HCT116 (cell line): ENCODE measurements around the gene PHC3. TPM values are rescaled to one million over a fixed set of nuclear protein-coding genes. Genes with fewer than 3 reads are reported as not detected.

Experiments used
- ATAC-seq: fragments of 200-7000 bp; cut with Tn5 transposase; 2 replicates; pipeline ENCODE4 v1.9.1; 2020; ENCODE audit warnings: mild to moderate bottlenecking, moderate library complexity
- BruUV-seq: library from RNA; stranded (reverse); fragments of 400-500 nt; replicated peaks from 2 replicates; lab custom pipeline; 2021; lab: Mats Ljungman, UMichigan
- CTCF ChIA-PET: fragments of 300-600 bp; sonication (Branson Sonifier 250); formaldehyde crosslinking; loops from one replicate; lab custom pipeline; 2021; ENCODE audit warnings: antibody characterized with exemption; lab: Charles Lee
- POLR2A ChIA-PET: fragments of 300-600, 350-600 bp; sonication (Branson Sonifier 250); formaldehyde crosslinking; loops from one replicate; lab custom pipeline; 2021; ENCODE audit warnings: antibody characterized with exemption; lab: Charles Lee
- RAD21 ChIA-PET, 2 experiments: fragments of 300-600 bp; sonication (Branson Sonifier 250); formaldehyde crosslinking; loops; one replicate each; lab custom pipeline; 2023; ENCODE audit warnings: low total read pairs in 2 of 2; ENCODE audit not compliant: uncharacterized antibody in 2 of 2, unreplicated experiment in 2 of 2, low non-redundant PET in 1 of 2; lab: Charles Lee
- DNase-seq: peaks from one replicate; pipeline ENCODE4 v3.0.0-alpha.2; 2010; ENCODE audit warnings: low read depth, low spot score
- H2AFZ ChIP-seq: fragments of 200-600 bp; shearing (Covaris generic), sonication (generic); 2 replicates; pipeline ENCODE4 v1.6.1; 2017; ENCODE audit warnings: low read depth, mixed run types, mixed read lengths, antibody characterized with exemption, low read length; ENCODE audit not compliant: poor library complexity, severe bottlenecking
- H3K27ac ChIP-seq: 2 replicates; pipeline ENCODE4 v1.5.1; 2012; ENCODE audit warnings: low read depth, low read length
- H3K27me3 ChIP-seq: fragments of 200-600 bp; sonication (generic); 2 replicates; pipeline ENCODE4 v1.6.1; 2016; ENCODE audit warnings: mixed run types, low read length, mixed read lengths; ENCODE audit not compliant: insufficient read depth
- H3K36me3 ChIP-seq, 2 experiments: fragments of 200-500 bp in 1 of 2; fragments of 200-600 bp in 1 of 2; sonication (Bioruptor generic) in 1 of 2; sonication (generic) in 1 of 2; 2 replicates each; pipeline versions ENCODE4 v1.5.1 to v1.6.1; 2014 to 2016; ENCODE audit warnings: low read length in 2 of 2, inconsistent platforms in 1 of 2, mixed read lengths in 1 of 2, mixed run types in 1 of 2; ENCODE audit not compliant: insufficient read depth in 2 of 2, control insufficient read depth in 1 of 2
- H3K4me1 ChIP-seq, 2 experiments: fragments of 200-600 bp in 1 of 2; sonication (generic) in 1 of 2; 2 replicates each; pipeline versions ENCODE4 v1.5.1 to v1.6.1; 2012 to 2017; ENCODE audit warnings: low read length in 2 of 2, inconsistent platforms in 1 of 2, mild to moderate bottlenecking in 1 of 2, mixed read lengths in 1 of 2, mixed run types in 1 of 2, moderate library complexity in 1 of 2; ENCODE audit not compliant: insufficient read depth in 2 of 2, control insufficient read depth in 1 of 2
- H3K4me2 ChIP-seq: fragments of 200-600 bp; sonication (generic); 2 replicates; pipeline ENCODE4 v1.6.1; 2017; ENCODE audit warnings: mixed run types, low read length, mixed read lengths
- H3K4me3 ChIP-seq, 2 experiments: fragments of 200-600 bp in 1 of 2; sonication (generic) in 1 of 2; replicated peaks in 1 of 2; 2 replicates each; pipeline ENCODE4 v1.5.1; 2011 to 2016; ENCODE audit warnings: low read length in 2 of 2, control low read depth in 1 of 2, low read depth in 1 of 2, mild to moderate bottlenecking in 1 of 2, mixed read lengths in 1 of 2, mixed run types in 1 of 2
- H3K79me2 ChIP-seq: fragments of 200-600 bp; sonication (generic); 2 replicates; pipeline ENCODE4 v1.6.1; 2017; ENCODE audit warnings: mild to moderate bottlenecking, mixed run types, low read length, moderate library complexity, mixed read lengths; ENCODE audit not compliant: insufficient read depth
- H3K9ac ChIP-seq: fragments of 200-600 bp; sonication (generic); 2 replicates; pipeline ENCODE4 v1.6.1; 2016; ENCODE audit warnings: low read length, mixed read lengths
- H3K9me2 ChIP-seq: fragments of 200-600 bp; sonication (generic), shearing (Covaris generic); 2 replicates; pipeline ENCODE4 v1.6.1; 2017; ENCODE audit warnings: mixed run types, mild to moderate bottlenecking, moderate library complexity; ENCODE audit not compliant: insufficient read depth
- H3K9me3 ChIP-seq, 2 experiments: fragments of 200-500 bp in 1 of 2; fragments of 200-600 bp in 1 of 2; sonication (Bioruptor generic) in 1 of 2; sonication (generic) in 1 of 2; 2 replicates each; pipeline ENCODE4 v1.6.1; 2014 to 2017; ENCODE audit warnings: low read length in 2 of 2, mixed read lengths in 2 of 2, inconsistent platforms in 1 of 2, low read depth in 1 of 2, mild to moderate bottlenecking in 1 of 2, mixed run types in 1 of 2, moderate library complexity in 1 of 2; ENCODE audit not compliant: control insufficient read depth in 1 of 2, insufficient read depth in 1 of 2
- H4K20me1 ChIP-seq: fragments of 200-600 bp; sonication (generic), shearing (Covaris generic); 2 replicates; pipeline ENCODE4 v1.6.1; 2017; ENCODE audit warnings: mixed run types, mild to moderate bottlenecking, moderate library complexity; ENCODE audit not compliant: insufficient read depth
- CBX3 ChIP-seq: IDR thresholded peaks from 2 replicates; pipeline ENCODE4 v1.6.1; 2012; ENCODE audit warnings: low read depth
- CEBPB ChIP-seq: IDR thresholded peaks from 2 replicates; pipeline ENCODE4 v1.6.1; 2012; ENCODE audit warnings: low read depth
- EZH2 ChIP-seq: fragments of 200-600 bp; sonication (generic); IDR thresholded peaks from 2 replicates; pipeline ENCODE4 v1.6.1; 2017; ENCODE audit warnings: antibody characterized with exemption, mixed run types
- FOSL1 ChIP-seq: IDR thresholded peaks from 2 replicates; pipeline ENCODE4 v1.6.1; 2012; ENCODE audit warnings: low read depth
- JUND ChIP-seq: IDR thresholded peaks from 2 replicates; pipeline ENCODE4 v1.6.1; 2012
- POLR2A ChIP-seq: IDR thresholded peaks from 2 replicates; pipeline ENCODE4 v1.7.0; 2011; ENCODE audit warnings: borderline replicate concordance; ENCODE audit not compliant: insufficient read depth, insufficient read length; ENCODE audit errors: extremely low read depth
- POLR2AphosphoS5 ChIP-seq: IDR thresholded peaks from 2 replicates; pipeline ENCODE4 v1.6.1; 2011; ENCODE audit warnings: mild to moderate bottlenecking, low read depth, low read length, moderate library complexity
- SIN3A ChIP-seq: IDR thresholded peaks from 2 replicates; pipeline ENCODE4 v1.6.1; 2012; ENCODE audit warnings: low read depth
- SP1 ChIP-seq: IDR thresholded peaks from 2 replicates; pipeline ENCODE4 v1.6.1; 2012; ENCODE audit warnings: low read depth
- SRF ChIP-seq: IDR thresholded peaks from 2 replicates; pipeline ENCODE4 v1.6.1; 2012; ENCODE audit warnings: low read depth
- TCF7L2 ChIP-seq: IDR thresholded peaks from 2 replicates; pipeline ENCODE4 v1.7.0; 2011; ENCODE audit warnings: borderline replicate concordance, inconsistent platforms; ENCODE audit not compliant: insufficient read depth, insufficient read length; ENCODE audit errors: extremely low read depth
- YY1 ChIP-seq: IDR thresholded peaks from 2 replicates; pipeline ENCODE4 v1.6.1; 2011; ENCODE audit warnings: low read length, low read depth, moderate library complexity, mild to moderate bottlenecking; ENCODE audit not compliant: insufficient replicate concordance; ENCODE audit errors: extremely low read depth
- ZFX ChIP-seq: fragments of 450-650 bp; IDR thresholded peaks from 2 replicates; pipeline ENCODE4 v1.6.1; 2017
- intact Hi-C: fragments of 100-400 bp; cut with micrococcal nuclease; formaldehyde crosslinking; loops from 2 replicates; pipeline ENCODE4 v1.10.0; 2022
- total RNA-seq: library from RNA; stranded (reverse); gene quantifications from one replicate; pipeline ENCODE4 v1.2.1, GENCODE V29; 2021; ENCODE audit not compliant: unreplicated experiment
- TF ChIP-seq, protein P1 (sequence below): IDR thresholded peaks from 2 replicates; pipeline ENCODE4 v1.6.1; 2012; ENCODE audit warnings: low read depth
- TF ChIP-seq, protein P2 (sequence below): IDR thresholded peaks from 2 replicates; pipeline ENCODE4 v1.6.1; 2012
- TF ChIP-seq, protein P3 (sequence below): IDR thresholded peaks from 2 replicates; pipeline ENCODE4 v1.6.1; 2011; ENCODE audit warnings: mild to moderate bottlenecking, low read length, moderate library complexity; ENCODE audit not compliant: insufficient replicate concordance; ENCODE audit errors: extremely low read depth

PHC3 gene
- total RNA-seq, 1 experiment from 2014 or later: 40.1 TPM

DNA sequence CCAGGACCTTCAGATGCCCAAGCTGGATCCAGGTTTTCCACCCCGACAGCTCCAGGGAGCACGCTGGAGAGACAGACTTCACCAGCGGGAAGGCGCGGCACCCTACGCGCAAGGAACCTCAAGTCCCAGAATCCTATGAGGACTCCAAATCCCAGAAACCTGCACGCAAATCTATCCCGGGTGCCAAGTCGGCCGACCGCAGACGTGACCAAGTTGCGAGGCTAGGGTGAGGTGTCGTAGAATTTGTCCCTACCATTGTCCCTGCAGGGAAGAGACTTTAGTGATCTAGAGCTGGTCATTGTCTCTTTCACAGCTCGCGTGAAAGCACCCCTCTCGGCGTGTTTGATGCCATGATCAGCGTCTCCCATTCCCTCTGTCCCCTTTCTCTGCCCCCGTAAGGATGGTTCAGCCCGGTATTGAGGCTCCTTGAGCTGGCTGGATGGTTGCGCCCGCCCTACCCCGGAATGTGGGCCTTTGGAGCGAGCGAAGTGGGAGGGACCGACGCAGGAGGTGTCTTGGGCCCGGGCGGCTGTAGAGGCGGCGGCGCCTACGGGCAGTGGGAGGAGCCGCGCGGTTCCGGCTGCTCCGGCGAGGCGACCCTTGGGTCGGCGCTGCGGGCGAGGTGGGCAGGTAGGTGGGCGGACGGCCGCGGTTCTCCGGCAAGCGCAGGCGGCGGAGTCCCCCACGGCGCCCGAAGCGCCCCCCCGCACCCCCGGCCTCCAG is 40.6 kb upstream of the PHC3 start, which contains the start of gene PRKCI:
PRKCI (plus strand) TSS at position 501 of the 723 bp plus-strand sequence. CDS start 246 bp downstream, outside the sequence.
- BruUV-seq: no TSS peak
- peak; percentile 97 for DNase-seq
- ChIA-PET POLR2A (interaction anchor here (1.5 kb wide), 1 partner anchor 11 kb away, joined by 6 read pairs; no protein-coding TSS in a partner anchor), RAD21 (no interaction called here), CTCF (no interaction called here)
- intact Hi-C loops: loop anchor here (5.0 kb wide), 1 partner anchor 40 kb away; the partner anchor contains the start of gene PHC3
- Histone ChIP-seq H2AFZ (peak within 1 kb of the TSS; percentile 39), H3K4me3 (peak within 1 kb of the TSS; percentile 58 to 84), H4K20me1 (peaks cover 4% of the 10 kb centered on the region; the same call in 1 of the 2 replicates), H3K4me2 (peak within 1 kb of the TSS; percentile 95), H3K9ac (peak within 1 kb of the TSS; percentile 83), H3K79me2 (peaks cover 40% of the 10 kb centered on the region), H3K36me3 (no peaks in the 10 kb centered on the region), H3K27ac (peak within 1 kb of the TSS; percentile 67), H3K9me3 (no peaks in the 10 kb centered on the region), H3K9me2 (no peaks in the 10 kb centered on the region), H3K27me3 (no peaks in the 10 kb centered on the region), H3K4me1 (peaks cover 0 to 22% of the 10 kb centered on the region in 2 experiments; a peak in 3 of 4 replicates)
- TF ChIP-seq JUND (peak; percentile 97), EZH2 (no peak), YY1 (peak; percentile 63), FOSL1 (no peak), SIN3A (peak; percentile 58; the same call in 1 of the 2 replicates), POLR2A (peak; percentile 65), ZFX (peak; percentile 67; the same call in 1 of the 2 replicates), CBX3 (0 out of 2 replicates have a peak, but pooled peaks have one; percentile 46), SP1 (peak; percentile 96), SRF (peak; percentile 72; the same call in 1 of the 2 replicates), TCF7L2 (peak; percentile 79), CEBPB (no peak), POLR2AphosphoS5 (peak; percentile 76)
- TF ChIP-seq, protein P1, sequence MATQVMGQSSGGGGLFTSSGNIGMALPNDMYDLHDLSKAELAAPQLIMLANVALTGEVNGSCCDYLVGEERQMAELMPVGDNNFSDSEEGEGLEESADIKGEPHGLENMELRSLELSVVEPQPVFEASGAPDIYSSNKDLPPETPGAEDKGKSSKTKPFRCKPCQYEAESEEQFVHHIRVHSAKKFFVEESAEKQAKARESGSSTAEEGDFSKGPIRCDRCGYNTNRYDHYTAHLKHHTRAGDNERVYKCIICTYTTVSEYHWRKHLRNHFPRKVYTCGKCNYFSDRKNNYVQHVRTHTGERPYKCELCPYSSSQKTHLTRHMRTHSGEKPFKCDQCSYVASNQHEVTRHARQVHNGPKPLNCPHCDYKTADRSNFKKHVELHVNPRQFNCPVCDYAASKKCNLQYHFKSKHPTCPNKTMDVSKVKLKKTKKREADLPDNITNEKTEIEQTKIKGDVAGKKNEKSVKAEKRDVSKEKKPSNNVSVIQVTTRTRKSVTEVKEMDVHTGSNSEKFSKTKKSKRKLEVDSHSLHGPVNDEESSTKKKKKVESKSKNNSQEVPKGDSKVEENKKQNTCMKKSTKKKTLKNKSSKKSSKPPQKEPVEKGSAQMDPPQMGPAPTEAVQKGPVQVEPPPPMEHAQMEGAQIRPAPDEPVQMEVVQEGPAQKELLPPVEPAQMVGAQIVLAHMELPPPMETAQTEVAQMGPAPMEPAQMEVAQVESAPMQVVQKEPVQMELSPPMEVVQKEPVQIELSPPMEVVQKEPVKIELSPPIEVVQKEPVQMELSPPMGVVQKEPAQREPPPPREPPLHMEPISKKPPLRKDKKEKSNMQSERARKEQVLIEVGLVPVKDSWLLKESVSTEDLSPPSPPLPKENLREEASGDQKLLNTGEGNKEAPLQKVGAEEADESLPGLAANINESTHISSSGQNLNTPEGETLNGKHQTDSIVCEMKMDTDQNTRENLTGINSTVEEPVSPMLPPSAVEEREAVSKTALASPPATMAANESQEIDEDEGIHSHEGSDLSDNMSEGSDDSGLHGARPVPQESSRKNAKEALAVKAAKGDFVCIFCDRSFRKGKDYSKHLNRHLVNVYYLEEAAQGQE: no peak
- TF ChIP-seq, protein P2, sequence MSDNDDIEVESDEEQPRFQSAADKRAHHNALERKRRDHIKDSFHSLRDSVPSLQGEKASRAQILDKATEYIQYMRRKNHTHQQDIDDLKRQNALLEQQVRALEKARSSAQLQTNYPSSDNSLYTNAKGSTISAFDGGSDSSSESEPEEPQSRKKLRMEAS: 0 out of 2 replicates have a peak, but pooled peaks have one; percentile 88
- TF ChIP-seq, protein P3, sequence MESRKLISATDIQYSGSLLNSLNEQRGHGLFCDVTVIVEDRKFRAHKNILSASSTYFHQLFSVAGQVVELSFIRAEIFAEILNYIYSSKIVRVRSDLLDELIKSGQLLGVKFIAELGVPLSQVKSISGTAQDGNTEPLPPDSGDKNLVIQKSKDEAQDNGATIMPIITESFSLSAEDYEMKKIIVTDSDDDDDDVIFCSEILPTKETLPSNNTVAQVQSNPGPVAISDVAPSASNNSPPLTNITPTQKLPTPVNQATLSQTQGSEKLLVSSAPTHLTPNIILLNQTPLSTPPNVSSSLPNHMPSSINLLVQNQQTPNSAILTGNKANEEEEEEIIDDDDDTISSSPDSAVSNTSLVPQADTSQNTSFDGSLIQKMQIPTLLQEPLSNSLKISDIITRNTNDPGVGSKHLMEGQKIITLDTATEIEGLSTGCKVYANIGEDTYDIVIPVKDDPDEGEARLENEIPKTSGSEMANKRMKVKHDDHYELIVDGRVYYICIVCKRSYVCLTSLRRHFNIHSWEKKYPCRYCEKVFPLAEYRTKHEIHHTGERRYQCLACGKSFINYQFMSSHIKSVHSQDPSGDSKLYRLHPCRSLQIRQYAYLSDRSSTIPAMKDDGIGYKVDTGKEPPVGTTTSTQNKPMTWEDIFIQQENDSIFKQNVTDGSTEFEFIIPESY: peak; percentile 25
- peak; percentile 96 for ATAC-seq
